Measurements from ENCODE around the gene ARHGEF28. TPM values are rescaled to one million over a fixed set of nuclear protein-coding genes. Genes with fewer than 3 reads are reported as not detected.

ARHGEF28 gene
- total and polyA plus RNA-seq, 2 experiments from 2014 or later = 3.5 to 11.2 TPM

GRCh38 chr5:73896668-73897067 is 270.7 kb downstream of the ARHGEF28 start:
- no peaks in the 10 kb centered on the region for H3K9me3 ChIP-seq (ENCODE audit: low read depth)
- H3K79me2 ChIP-seq = no peaks in the 10 kb centered on the region
- no peaks in the 10 kb centered on the region for H4K20me1 ChIP-seq (ENCODE audit: insufficient read depth, poor library complexity, severe bottlenecking)
- no peak overlapping the region for H3K4me2 ChIP-seq
- no peak overlapping the region for H2AFZ ChIP-seq
- H3K27me3 ChIP-seq = no peaks in the 10 kb centered on the region
- peaks cover 4% of the 10 kb centered on the region for H3K4me1 ChIP-seq (ENCODE audit: insufficient read depth)
- no peak overlapping the region for H3K27ac ChIP-seq
- 96% methylated on average over 12 of the region's 12 CpGs for WGBS (ENCODE audit: low lambda C conversion rate, missing lambda C conversion rate)
- TF ChIP-seq EZH2 (IDR thresholded peaks at IDR 0.05; ENCODE audit: borderline replicate concordance) = no peak
- no peak for TF ChIP-seq EZH2phosphoT487 (IDR thresholded peaks at IDR 0.05; ENCODE audit: low read depth, severe bottlenecking, unreplicated experiment)
- no peak for TF ChIP-seq CTCF (IDR thresholded peaks at IDR 0.05; ENCODE audit: poor library complexity)
- H3K9me2 ChIP-seq (replicated peaks; ENCODE audit: insufficient read depth) = no peaks in the 10 kb centered on the region
- H3K36me3 ChIP-seq (replicated peaks; ENCODE audit: insufficient read depth, low read depth) = no peaks in the 10 kb centered on the region
- no peak for DNase-seq (ENCODE audit: low spot score)
- no peak overlapping the region for H3K4me3 ChIP-seq

GRCh38 chr5:73897893-73898292 is 271.9 kb downstream of the ARHGEF28 start:
- Histone ChIP-seq H3K4me2 (no peak overlapping the region), H3K4me1 (ENCODE audit: insufficient read depth) (peaks cover 4% of the 10 kb centered on the region), H3K9me3 (ENCODE audit: low read depth) (no peaks in the 10 kb centered on the region), H3K79me2 (no peaks in the 10 kb centered on the region), H3K27ac (no peak overlapping the region), H3K27me3 (no peaks in the 10 kb centered on the region), H3K36me3 (replicated peaks; ENCODE audit: insufficient read depth, low read depth) (no peaks in the 10 kb centered on the region), H2AFZ (no peak overlapping the region), H3K9me2 (replicated peaks; ENCODE audit: insufficient read depth) (no peaks in the 10 kb centered on the region), H4K20me1 (ENCODE audit: insufficient read depth, poor library complexity, severe bottlenecking) (no peaks in the 10 kb centered on the region), H3K4me3 (no peak overlapping the region)
- TF ChIP-seq EZH2 (IDR thresholded peaks at IDR 0.05; ENCODE audit: borderline replicate concordance) (no peak), EZH2phosphoT487 (IDR thresholded peaks at IDR 0.05; ENCODE audit: low read depth, severe bottlenecking, unreplicated experiment) (no peak), CTCF (IDR thresholded peaks at IDR 0.05; ENCODE audit: poor library complexity) (no peak)
- WGBS (ENCODE audit: low lambda C conversion rate, missing lambda C conversion rate) = 83% methylated on average over 5 of the region's 5 CpGs
- DNase-seq (ENCODE audit: low spot score) = no peak

GRCh38 chr5:73899055-73899454 is 273.1 kb downstream of the ARHGEF28 start:
- WGBS (ENCODE audit: low lambda C conversion rate, missing lambda C conversion rate) = 54% methylated on average over 9 of the region's 9 CpGs
- Histone ChIP-seq H2AFZ (no peak overlapping the region), H4K20me1 (ENCODE audit: insufficient read depth, poor library complexity, severe bottlenecking) (no peaks in the 10 kb centered on the region), H3K4me3 (no peak overlapping the region), H3K4me1 (ENCODE audit: insufficient read depth) (peaks cover 4% of the 10 kb centered on the region), H3K4me2 (no peak overlapping the region), H3K27ac (peak overlapping the region; percentile 59), H3K27me3 (no peaks in the 10 kb centered on the region), H3K9me3 (ENCODE audit: low read depth) (no peaks in the 10 kb centered on the region), H3K9me2 (replicated peaks; ENCODE audit: insufficient read depth) (no peaks in the 10 kb centered on the region), H3K79me2 (no peaks in the 10 kb centered on the region), H3K36me3 (replicated peaks; ENCODE audit: insufficient read depth, low read depth) (no peaks in the 10 kb centered on the region)
- TF ChIP-seq EZH2phosphoT487 (IDR thresholded peaks at IDR 0.05; ENCODE audit: low read depth, severe bottlenecking, unreplicated experiment) (no peak), EZH2 (IDR thresholded peaks at IDR 0.05; ENCODE audit: borderline replicate concordance) (no peak), CTCF (IDR thresholded peaks at IDR 0.05; ENCODE audit: poor library complexity) (no peak)
- no peak for DNase-seq (ENCODE audit: low spot score)

- Histone ChIP-seq H3K9me2 (replicated peaks; ENCODE audit: insufficient read depth) (no peaks in the 10 kb centered on the region), H3K4me2 (peak overlapping the region; percentile 6), H3K4me1 (ENCODE audit: insufficient read depth) (peaks cover 4% of the 10 kb centered on the region), H4K20me1 (ENCODE audit: insufficient read depth, poor library complexity, severe bottlenecking) (no peaks in the 10 kb centered on the region), H3K27ac (peak overlapping the region; percentile 59), H3K36me3 (replicated peaks; ENCODE audit: insufficient read depth, low read depth) (no peaks in the 10 kb centered on the region), H2AFZ (no peak overlapping the region), H3K9me3 (ENCODE audit: low read depth) (no peaks in the 10 kb centered on the region), H3K27me3 (no peaks in the 10 kb centered on the region), H3K4me3 (no peak overlapping the region), H3K79me2 (no peaks in the 10 kb centered on the region)
- TF ChIP-seq EZH2phosphoT487 (IDR thresholded peaks at IDR 0.05; ENCODE audit: low read depth, severe bottlenecking, unreplicated experiment) = no peak
- no peak for TF ChIP-seq EZH2 (IDR thresholded peaks at IDR 0.05; ENCODE audit: borderline replicate concordance)
- no peak for TF ChIP-seq CTCF (IDR thresholded peaks at IDR 0.05; ENCODE audit: poor library complexity)
- DNase-seq (ENCODE audit: low spot score) = no peak
- WGBS (ENCODE audit: low lambda C conversion rate, missing lambda C conversion rate) = 74% methylated on average over 3 of the region's 3 CpGs
Measured at GRCh38 chr5:73899916-73900315, 273.9 kb downstream of the ARHGEF28 start.
